ENCODE results near the gene SLAMF9.

SLAMF9 gene

GRCh38 chr1:159945483-159946241 is 8.4 kb downstream of the SLAMF9 start, which contains the start of gene IGSF9:
IGSF9 (minus strand) TSS chr1:159945613; CDS start chr1:159943454, 2,159 bp downstream.
- DNase-seq = peak; percentile 81

DNA sequence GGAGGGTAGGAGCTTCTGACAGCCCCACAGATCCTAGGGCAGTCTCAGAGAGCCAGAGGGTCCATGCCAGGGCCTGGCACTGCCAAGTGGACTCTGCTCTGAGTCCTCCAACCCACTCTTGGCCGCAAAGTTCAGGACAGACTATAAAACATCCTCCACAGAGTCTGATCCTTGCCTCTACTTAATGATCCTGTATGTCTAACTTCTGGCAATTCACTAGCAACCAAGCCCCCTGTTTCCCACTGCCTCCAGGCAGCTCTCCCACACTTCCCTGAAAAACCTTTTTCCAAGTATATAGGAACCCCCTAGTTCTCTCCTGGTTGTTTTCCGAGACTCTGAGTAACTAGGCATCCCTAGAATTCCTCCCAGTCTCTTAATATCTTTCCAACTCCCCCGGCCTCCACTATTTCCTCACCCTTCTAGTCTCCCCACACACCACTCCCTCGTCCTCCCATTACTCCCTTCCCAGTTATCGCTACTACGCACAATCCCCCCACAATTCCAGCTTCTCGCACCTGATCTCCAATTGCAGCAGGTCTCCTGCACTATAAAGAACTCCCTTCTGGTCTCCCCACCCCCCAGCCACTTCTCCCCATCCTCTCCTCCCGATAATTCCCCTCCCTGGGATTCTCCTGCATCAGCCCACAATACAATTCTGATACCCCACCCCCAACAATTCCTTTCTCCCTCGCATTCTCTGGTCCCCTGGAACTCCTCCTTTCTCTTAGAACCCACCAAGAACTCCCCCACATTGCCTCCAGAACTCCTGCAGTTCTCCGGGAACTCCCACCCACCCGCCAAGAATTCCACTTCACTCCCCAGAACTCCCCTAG is 9.2 kb downstream of the SLAMF9 start:
- no peak for DNase-seq

- DNase-seq = no peak
These were observed 10.0 kb downstream of the SLAMF9 start for GRCh38 chr1:159943908-159944622.

DNA sequence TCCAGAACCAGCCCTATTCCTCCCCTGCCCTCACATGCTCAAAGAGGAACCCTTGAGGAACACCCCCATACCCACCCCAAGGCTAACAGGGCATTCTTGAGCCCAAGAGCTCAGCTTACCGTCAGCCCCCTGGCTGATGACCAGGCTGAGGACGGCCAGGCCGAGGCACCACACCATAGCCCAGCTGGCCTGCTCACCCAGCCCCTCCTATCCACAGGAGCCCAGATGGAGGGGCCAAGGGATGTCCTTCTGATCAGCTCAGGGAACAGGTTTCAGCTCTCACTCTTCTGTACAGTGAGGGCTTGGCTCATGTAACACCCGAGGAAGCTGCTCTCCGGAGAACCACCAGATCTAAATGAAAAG is 10.8 kb downstream of the SLAMF9 start:
- no peak for DNase-seq

DNA sequence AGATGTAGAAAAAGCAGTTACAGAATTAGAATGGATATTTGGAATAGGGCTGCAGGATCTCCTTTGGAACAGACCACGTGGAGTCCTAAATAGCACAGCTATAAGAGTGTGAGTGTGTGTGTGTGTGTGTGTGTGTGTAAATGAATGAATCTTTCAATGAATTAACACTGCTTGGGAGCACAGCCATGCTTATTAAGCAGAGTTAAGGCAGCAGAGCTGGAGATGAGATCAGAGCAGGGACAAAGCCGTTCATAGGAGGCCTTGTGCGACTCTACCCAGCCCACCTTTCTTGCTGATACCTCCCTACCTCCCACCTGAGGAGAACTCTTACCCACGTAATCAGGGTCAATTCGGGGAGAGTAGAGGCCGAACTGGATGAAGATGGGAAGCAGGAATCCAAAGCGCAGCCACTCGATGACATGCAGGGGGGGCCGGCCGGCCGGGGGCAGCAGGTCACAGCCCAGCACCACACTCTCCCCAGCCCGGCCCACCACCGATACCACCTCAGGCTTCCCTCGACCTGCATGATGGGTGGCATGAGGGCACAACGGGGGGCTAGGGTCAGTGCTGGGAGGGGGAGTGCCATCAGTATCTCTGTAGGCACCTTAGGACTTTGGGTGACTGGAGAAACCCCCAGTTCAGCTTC is 11.3 kb downstream of the SLAMF9 start:
- DNase-seq = no peak

DNA sequence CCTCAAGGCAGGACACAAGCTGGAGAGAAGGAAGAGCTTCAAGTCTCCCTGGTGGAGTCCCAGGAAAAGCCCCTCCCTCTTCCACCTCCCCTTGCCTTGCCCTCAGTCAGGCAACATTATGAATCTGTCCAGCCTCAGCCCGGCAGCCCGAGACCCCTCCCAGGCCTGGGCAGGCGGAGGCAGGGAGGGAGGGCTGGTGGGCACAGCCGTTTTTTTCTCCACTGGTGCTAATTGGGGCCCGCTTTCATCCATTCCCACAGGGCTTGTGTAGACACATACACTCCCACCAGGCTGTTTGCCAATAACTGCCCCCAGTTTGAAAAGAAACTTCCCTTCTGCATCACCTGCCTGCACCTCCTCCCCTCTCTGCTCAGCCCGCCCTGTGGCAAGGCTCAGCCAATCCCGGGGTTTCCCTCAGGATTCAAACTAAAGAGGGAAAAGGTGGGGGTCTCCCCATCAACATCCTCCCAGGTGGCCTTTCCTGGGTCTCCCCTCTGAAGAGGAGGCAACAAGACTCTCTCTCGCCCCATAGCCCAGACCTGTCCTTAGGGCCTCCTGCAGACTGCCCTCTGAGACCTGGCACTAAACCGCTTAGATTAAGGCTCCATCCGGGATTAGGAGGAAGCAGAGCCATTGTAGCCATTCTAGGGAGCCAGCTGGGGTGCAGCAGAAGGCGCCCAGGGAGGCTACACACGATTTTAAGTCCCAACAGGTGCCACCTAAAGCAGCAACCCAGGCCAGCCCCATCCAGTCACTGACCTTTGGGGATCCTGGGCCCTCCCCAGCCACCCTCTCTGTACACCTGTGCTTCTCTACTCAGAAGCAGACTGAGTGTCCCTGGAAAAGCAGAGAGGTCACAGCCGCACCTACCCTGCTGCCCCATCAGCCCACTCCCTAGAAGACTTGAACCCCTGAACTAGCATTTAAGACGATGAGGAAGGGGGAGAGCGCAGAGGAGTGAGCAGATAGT is 12.2 kb downstream of the SLAMF9 start:
- no peak for DNase-seq

GRCh38 chr1:159941141-159941540 is 12.9 kb downstream of the SLAMF9 start:
- no peak for DNase-seq

DNA sequence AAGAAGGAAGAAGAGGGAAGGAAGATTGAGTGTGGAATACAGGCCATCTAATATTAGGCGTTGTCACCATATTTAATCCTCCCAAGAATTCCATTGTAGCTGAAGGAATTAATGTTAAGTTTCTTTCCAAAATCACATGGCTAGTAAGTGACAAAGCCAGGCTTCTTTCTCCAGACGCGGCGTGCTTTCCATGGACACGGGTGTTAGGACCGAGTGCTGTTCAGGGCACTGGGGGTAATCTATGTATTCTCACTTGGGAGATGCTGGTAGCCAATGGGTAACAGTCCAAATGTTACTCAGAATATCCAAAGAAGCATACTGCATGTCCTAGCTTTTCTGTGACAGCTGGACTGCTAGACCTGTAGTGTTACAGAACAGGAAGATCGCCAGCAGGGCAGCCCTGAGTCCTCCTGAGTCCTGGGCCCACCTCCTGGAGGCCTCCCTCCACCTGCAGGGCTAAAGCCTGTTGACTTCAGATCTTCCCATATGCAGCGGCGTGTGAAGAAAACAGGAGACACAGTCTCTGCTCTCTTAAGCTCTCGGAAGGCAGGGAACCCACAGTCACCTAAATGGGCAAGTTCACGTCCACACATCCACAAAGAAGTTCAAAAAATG is 13.9 kb downstream of the SLAMF9 start:
- DNase-seq = no peak

DNA sequence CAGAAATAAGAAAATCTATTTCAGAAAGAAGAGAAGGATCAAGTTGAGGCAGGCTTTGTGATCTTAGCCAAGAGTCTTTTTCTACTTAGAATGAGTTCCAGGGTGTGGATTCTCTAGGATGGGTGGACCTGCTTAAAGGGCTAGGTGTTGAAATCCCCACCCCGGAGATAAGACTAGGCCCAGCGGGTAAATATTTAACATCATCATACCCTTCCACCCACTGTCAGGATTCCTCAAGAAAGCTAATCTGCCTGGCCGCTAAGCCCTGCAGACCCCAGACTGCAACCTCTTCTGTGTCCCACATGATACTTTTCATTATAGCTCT is 14.4 kb downstream of the SLAMF9 start:
- DNase-seq = no peak

DNA sequence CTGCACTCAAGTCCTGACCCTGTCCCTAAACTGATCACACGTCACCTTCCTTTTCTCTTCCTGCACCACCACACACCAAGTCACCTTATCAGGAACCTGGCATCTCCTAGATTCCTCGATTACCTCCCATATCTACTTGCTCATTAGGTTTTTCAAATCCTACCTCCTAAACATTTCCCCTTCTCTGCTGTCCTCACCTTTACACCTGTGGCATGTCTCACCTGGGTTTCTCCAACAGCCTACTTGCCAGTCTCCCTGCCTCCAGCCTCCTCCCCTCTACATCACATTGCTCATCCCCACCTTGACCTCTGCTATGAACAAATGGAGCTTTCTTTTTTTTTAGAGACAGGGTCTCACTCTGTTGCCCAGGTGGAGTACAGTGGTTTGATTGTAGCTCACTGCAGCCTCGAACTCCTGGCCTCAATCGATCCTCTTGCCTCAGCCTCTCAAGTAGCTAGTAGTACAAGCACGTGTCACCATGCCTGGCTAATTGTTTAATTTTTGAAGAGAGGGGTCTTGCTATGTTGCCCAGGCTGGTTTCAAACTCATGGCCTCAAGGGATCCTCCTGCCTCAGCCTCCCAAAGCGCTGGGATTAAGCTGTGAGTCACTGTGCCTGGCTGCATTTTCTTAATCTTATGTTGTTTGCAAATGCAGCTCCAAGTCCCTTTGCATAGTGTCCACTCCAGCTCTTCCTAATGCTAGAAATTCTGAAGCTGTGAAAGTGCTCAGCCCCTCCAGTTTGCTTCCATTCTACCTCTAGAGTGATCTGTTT is 14.9 kb downstream of the SLAMF9 start:
- no peak for DNase-seq

GRCh38 chr1:159938211-159938852 is 15.7 kb downstream of the SLAMF9 start:
- no peak for DNase-seq

- no peak for DNase-seq
These were observed 16.8 kb downstream of the SLAMF9 start for GRCh38 chr1:159937054-159937750.

- DNase-seq = peak; percentile 82
These were observed 17.6 kb downstream of the SLAMF9 start for GRCh38 chr1:159936273-159936904.

DNA sequence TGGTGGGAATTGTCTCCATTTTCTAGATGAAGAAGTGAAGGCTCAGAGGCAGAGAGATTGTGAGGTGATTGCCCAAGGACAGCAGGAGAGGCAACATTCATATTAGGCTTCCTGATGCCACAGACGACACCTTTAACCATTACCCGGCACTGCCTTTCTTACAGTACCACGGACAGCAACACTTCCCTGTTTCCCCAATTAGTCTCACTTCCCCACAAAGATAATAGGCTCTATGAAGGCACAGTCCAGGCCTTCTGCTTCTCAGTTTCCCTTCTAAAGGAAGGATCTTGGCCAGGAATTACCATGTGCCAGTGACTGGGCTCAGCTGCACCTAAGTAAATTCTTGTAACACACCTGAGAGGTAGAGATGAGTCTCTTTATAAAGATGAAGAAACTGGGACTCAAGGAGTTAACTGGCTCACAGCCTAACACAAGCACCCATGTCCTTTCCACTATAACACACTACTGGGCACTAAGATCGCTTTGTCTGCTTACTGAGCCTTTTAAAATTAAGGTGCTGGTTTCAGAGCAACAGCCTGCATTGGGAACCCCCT is 18.2 kb downstream of the SLAMF9 start:
- DNase-seq = peak; percentile 3

GRCh38 chr1:159935305-159935704 is 18.7 kb downstream of the SLAMF9 start:
- no peak for DNase-seq

GRCh38 chr1:159934136-159935039 is 19.6 kb downstream of the SLAMF9 start:
- no peak for DNase-seq

- DNase-seq = no peak
These were observed 20.7 kb downstream of the SLAMF9 start for GRCh38 chr1:159933347-159933746.
